Measurements from ENCODE around the gene LAMA2.
"Not testable (repeated sequence)": the region's sequence is repeated elsewhere in the genome, so short reads cannot be mapped to it uniquely, and the experiment has no call there.

Gene LAMA2

DNA sequence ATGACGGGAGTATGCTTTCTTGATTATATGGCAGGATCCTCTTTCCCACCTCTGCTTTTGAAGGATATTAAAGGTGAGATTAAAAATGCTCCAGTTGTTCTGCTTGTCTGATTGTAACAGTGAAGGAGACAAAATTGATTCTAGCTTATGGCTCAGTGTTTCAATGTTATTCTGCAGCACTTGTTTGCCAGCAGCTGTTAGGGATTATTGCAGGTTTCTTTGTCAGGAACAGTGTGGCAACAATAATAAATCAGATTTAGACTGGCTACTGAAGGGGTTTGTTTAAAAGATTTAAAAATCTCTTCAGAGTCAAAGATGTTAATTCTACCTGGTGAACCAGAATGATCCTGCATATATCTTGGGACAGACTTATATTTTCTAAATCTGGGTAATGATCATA is 126.9 kb downstream of the LAMA2 start:
- DNase-seq (ENCODE audit: low read depth): no peak

DNA sequence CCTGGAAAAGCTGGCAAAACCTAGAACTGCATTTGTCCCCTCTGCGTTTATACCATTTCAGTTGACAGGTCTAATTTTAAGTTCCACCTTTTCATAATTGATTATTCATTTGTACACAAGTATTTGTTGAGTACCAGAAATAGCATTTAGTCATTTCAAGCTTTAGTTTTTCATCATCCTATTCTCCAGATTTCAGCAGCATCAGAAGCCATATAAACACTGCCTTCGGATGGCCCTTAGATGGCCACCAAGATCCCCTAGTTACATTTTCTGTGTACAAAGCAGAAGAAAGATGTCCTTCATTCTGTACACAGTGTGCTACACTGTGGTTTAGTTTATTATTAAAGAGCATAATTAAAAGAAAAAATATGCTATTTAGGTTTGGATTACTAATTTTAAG is 131.4 kb downstream of the LAMA2 start:
- no peak for DNase-seq (ENCODE audit: low read depth)

DNA sequence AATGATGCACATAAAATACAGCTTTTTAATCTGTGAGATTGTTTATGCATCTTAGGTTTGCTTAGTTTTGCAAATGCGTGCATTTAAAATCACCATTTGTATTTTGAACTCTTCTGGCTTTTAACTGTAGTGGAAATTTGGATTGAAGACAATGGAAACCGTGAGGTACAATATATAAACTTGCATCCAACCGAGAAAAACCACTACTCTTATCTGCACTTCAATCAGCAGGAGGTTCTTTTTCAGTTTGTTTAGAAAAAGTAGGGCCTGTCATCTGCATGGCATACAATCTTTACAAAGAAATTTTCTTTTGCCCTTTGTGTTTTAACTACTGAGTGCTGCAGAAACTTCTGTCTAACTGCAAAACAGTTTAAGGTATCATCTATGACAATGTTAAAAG is 132.8 kb downstream of the LAMA2 start:
- DNase-seq (ENCODE audit: low read depth): no peak

DNA sequence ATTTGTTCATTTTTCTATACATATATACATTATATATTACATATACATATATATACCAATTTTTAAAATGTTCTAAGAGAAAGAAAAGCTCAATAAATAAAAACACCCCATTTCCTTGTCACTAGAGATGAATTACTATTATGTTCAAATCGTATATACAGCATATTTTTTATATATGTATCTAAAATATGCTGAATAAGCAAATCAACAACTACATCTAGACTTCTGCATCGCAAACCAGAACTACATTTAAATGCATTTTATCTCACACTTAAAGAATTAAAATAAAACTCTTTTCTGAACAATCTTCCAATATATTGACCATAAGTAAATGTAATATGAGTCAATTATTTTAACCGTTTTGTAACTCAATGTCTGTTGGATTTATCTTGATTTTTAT is 133.9 kb downstream of the LAMA2 start:
- DNase-seq (ENCODE audit: low read depth): no peak

DNA sequence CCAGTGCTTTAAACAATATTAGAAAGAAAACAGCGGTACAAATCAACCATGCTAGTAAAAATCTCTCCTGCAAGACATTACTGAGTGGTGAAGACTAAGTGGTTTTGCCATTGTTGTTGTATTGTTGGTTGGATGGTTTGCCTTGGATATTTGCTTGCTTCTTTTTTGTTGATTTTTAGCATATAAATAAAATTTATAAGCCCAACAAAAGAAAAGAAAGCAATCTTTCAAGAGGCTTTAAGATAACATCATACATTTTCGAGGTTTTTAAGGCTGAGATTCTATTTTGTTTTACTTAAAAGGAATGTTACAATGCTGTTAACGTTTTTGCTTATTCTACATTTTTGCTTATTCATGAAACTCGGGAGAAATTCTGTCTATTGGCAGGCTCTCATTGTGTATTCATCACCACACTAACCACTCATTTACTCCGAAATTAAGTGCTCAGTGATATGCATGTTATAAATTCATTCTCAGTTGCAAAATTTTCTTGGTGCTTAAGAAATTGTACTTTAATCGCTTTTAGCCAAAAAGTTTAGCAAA is 139.1 kb downstream of the LAMA2 start:
- no peak for DNase-seq (ENCODE audit: low read depth)

DNA sequence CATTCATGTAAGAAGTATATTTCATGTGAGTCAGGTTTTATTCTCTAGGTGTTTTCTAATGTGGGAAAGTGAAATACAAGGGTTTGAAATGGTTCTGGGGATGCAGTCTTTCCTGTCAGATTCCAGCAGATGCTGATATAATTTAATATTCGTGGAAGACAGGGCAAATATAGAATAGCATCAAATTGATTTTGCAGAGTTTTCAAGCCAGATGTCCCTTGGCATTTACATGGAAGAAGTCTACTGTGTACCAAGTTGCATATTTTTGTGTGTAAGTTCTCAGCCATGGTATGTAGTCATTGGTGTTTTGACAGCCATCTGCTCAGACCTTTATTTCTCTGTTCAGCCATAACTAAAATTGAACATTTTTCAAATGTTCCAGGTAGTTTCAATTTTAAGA is 143.7 kb downstream of the LAMA2 start:
- DNase-seq (ENCODE audit: low read depth): no peak

DNA sequence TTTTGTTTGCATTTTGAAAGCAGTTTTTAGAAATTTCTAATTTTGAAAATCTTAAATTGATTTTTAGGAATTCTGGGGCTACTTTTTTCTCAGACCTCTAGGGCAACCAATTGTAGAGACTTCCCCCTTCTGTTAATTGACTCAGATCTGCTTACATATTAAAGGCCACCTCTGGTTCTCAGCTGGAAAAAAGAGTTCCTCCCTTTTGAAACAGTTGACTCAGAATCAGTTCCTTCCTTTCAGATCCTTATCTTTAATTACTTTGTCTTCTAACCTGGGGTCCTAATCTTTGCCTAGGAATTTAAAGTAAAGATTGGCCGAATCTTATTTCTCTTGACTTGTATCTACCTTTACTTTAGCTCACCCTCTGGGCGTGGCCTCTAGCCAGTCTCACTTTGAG is 146.8 kb downstream of the LAMA2 start:
- DNase-seq (ENCODE audit: low read depth): peak; percentile 28

DNA sequence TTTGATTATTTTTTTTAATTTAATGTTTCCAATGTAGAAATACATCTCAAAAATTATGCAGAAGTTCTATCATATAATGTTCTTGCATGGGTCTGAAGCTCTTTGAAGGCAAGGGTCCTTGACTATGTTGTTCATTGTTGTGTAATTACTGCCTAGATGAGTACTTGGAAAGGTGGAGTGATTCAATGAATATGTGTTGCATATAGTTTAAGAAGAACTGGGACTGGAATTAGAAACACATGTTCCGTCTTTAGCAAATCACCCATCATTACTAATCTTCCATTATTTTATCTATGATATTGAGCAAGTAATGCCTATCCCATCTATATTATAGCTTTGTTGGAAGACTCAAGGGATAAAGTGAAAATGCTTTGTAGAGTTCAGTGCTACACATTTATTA is 147.3 kb downstream of the LAMA2 start:
- no peak for DNase-seq (ENCODE audit: low read depth)

DNA sequence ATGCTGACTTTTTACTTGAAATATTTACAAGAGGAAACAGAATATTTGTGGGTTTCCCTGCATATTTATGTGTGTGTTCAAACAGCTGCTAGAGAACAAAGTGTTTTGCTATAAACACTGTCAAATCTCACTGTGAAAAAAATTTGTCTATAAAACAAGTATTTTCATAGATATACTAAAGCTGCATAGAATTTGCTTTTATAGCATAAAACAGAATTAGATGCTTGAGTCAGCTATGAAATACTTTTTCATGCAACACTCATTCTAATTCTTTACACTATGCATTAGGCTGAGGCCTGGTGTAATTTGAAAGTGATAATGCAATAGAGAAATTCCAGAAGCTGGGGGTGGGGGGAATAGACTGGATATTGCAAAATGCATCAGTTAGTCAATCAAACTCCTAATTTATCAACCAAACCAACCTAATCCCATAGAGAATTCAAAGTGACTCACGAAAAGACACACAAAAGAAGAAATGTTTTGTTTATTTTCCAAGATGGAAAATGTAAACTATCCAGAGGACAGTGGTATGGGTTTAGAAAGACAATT is 148.2 kb downstream of the LAMA2 start:
- DNase-seq (ENCODE audit: low read depth): peak; percentile 30

DNA sequence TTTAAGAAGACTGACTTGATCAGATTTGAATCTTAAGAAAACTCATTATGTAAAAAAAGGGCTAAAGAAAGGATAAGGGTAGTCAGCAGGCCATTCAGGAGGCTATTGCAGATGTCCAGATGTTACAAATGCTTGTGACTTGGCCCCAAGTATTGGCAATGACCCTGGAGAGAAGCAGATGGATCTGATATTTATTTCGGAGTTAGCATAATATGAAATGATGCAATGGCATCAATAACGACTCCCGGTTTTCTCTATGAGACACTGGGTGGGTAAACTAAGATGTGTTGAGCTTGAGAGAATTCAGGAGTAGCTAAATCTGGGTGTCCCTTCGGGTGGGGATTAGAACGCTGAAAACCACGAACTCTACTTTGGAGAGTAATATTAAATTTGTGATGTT is 149.7 kb downstream of the LAMA2 start:
- DNase-seq (ENCODE audit: low read depth): no peak

DNA sequence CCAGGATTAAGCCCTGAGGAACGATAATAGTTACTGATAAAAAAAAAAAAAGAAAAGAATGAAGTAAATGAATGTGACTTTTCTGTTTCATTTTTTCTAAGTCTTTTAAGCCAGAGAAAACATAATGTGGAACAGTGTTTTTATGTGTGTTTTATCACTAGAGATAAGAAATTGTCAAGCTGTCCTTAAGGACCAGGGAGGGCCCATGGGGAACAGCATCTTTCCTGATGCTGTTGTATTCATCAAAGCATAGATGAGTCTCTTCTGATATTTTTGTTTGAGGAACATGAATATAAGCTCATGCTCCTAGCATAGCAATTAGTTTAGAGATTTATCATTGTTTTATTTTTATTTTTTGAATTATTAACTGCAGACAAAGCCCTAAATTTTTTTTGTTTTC is 150.2 kb downstream of the LAMA2 start:
- no peak for DNase-seq (ENCODE audit: low read depth)

DNA sequence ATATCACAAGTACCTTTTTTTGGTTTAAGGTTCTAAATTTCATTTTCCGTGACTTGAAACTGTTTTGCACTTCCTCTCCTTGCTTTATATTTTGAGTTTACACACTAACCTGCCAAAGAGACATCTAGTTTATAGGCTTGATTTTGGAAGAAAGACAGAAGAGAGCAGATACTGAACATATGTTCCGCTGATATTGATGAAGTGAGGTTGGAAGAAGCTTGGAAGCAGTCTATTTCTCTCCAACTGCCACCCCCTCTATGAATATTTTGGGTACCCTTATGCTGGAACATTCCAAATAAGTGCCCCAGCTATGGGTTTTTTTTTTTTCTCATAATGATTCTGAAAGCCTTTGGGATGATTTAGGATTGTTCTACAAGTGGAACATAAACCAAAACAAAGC is 150.6 kb downstream of the LAMA2 start:
- no peak for DNase-seq (ENCODE audit: low read depth)

DNA sequence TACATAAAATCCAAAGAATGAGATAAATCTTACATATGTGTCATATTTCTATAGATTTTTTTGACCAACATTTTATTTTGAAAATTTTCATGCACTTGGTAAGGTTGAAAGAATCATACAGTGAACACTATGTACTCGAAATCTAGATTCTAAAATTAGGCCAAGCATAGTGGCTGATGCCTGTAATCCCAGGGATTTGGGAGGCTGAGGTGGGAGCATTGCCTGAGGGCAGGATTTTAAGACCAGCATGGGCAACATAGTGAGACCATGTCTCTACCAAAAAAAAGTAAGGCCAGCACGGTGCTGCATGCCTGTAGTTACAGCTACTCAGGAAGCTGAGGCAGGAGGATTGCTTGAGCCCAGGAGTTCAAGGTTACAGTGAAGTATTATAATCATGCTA is 158.6 kb downstream of the LAMA2 start:
- no peak for DNase-seq (ENCODE audit: low read depth)

DNA sequence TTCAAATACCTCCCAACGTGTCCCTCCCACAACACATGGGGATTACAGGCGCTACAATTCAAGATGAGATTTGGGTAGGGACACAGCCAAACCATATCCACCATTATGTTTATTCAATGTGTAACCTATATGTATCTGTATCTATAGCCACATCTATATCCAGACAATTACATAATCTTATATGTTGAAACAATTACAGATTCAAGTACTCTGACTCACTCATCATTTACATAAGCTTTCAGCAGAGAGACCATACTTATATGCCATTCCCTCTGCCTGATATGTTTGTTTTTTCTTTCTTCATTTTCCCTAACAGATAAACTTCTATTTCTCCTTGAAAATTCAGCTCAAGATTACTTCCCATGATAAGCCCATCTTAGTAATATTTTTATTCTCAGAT is 163.6 kb downstream of the LAMA2 start:
- DNase-seq (ENCODE audit: low read depth): peak; percentile 20

DNA sequence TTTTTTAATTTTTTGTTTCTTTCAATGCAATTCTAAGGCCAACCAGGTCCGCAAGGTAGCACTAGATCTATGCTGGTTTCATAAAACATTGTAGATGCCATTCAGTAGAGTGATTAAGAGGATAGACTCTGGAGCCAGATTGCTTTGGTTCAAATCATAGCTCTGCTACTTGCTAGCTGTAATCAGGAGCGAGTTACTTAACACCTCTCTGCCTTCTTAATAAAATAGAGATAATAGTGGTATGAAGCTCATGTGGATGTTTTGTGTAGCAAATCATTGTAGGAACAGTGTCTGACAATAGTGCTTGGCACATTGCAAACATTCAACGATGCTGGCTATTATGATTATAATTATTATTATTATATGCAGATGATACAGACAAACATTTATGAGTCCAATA is 164.9 kb downstream of the LAMA2 start:
- no peak for DNase-seq (ENCODE audit: low read depth)

DNA sequence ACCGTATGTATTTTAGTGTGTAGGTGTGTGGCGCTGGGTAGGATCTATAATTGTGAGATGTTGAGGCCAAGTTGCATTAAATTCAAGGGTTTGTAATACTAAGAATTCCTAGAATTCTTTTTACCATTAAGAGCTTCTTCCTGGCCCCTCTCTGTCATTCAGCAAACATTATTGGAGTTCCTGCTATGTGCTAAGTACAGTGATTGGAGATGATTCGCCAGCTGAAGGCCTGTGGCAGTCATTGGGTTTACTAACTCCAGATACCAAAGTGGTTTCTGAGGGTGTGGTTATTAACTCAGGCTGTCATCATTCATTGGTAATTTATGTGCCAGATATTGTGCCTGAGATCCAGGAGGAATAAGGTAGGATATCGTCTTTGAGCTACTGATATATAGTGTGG is 167.1 kb downstream of the LAMA2 start:
- peak; percentile 16 for DNase-seq (ENCODE audit: low read depth)

DNA sequence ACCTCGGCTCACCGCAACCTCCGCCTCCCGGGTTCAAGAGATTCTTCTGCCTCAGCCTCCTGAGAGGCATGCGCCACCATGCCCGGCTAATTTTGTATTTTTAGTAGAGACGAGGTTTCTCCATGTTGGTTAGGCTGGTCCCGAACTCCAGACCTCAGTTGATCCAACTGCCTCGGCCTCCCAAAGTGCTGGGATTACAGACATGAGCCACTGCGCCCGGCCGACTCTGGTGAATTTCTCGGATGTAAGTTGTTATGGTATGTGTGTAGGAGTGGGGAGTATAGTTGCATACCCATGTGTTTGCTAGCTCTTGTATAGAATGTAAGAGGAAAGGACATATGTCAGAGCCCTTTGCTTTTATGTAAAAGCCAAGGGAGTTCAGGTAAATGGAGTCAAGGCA is 170.2 kb downstream of the LAMA2 start:
- DNase-seq (ENCODE audit: low read depth): not testable (repeated sequence)

DNA sequence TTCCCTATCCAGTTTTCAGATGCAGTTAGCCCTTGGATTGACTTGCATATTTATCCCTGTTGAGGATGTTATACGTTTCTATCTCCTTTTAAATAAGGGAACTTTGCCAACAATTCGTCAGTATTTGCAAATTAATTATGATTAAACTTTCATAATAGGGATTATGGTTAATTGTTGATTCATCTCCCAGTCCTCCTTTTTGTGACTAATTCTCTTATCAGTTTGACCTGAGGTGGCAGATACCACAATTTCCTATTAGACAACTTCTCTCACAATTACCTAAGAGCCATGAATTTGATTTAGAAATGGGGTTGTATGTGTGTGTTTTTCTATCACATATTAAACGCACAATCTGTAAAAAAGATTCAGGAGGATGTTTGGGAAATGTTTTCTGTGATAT is 172.9 kb downstream of the LAMA2 start:
- DNase-seq (ENCODE audit: low read depth): no peak

DNA sequence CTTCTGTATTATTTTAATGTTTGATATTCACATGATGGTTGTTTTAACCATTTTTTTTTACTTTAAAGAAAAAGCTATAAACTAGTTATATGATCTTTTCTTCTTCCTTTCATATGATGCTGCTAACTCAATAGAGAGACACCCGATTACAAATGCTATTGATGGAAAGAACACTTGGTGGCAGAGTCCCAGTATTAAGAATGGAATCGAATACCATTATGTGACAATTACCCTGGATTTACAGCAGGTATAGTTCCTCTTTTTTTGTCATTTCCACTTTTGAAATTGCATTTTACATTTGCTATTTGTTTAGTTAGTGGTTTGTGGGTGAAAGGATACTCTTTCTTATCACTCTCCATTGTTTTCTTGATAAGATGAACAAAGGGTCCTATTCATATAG is 176.7 kb downstream of the LAMA2 start:
- DNase-seq (ENCODE audit: low read depth): no peak

DNA sequence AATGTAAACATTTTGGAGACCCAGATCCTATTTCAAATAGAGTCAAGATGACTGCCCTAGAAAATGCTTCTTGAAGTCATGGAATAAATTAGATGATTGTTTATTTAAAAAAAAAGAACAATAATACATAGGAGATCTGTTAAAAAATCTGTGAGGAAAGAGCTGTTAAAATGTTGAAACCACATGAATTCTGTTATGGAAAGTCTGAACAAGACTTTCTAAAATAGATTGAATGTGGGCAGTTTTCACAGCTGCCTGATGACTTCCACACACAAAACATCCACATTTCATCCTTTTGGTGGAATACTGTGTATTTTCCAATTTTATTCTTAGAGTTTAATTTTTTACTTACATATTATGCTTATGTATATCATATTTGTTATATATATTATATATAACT is 186.1 kb downstream of the LAMA2 start:
- DNase-seq (ENCODE audit: low read depth): no peak

DNA sequence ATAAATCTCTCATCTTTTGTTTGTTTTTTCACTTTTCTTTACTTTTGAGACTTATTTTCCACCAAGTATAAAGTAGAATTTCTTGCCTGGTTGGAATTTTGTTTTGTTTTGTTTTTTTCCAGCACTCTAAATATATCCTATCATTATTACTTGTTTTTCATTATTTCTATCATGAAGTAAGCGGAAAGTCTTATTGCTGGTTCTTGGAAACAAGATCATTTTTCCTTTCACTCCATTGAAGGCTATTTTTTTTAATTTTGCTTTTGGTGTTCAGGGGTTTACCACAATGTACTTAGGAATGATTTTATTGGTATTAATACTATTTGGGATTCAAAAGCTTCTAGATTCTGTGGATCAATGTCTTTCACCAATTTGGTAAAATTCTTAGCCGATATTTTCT is 190.1 kb downstream of the LAMA2 start:
- DNase-seq (ENCODE audit: low read depth): no peak

DNA sequence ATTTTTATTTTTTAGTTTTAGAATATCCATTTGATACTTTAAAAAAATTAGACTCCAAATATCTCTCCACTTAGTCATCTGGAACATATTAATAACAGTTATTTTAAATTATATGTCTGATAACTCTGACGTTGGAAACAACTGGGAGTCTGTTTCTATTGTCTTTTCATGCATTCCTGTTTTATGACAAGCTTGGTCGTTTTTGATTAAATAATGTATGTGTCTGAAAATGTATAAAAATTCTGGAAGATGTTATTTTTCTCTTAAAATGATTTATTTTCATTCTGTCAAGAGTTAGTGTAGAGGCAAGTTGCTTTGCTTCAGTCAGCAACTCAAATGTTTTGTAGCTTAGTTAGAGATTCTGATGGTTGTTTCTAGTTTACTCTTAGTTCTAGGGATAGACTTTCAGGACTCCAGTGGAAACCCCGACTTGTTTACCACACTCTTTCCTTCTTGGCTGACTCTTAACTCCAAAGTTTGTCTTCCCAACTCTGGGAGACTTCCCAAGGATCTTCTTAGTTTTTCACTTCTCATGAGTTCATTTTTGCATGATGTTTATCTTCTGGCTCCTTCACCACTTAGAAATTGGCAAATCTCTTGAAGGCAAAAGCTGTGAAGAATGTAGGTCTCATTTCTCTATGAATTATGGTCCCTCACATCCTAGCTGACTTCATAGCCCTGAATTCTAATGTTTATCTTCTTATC is 190.9 kb downstream of the LAMA2 start:
- no peak for DNase-seq (ENCODE audit: low read depth)

DNA sequence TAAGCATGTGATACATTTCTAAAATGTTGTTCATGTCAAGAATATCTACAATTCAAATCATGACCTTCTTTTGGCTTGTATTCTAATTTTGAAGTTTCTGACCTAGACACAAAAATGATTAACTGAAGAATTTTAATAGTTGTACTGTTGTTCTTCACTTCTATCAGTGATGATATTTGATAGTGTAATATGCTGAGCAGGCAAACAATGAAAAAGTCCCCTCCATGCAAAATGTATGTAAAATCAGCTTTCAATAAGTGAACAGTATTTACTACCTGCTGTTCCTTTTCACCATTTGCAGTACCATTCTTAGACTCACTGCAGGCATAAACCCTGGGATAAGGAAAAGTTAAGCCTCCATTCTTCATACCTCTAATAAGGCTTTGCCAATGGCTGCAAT is 201.5 kb downstream of the LAMA2 start:
- DNase-seq (ENCODE audit: low read depth): no peak

DNA sequence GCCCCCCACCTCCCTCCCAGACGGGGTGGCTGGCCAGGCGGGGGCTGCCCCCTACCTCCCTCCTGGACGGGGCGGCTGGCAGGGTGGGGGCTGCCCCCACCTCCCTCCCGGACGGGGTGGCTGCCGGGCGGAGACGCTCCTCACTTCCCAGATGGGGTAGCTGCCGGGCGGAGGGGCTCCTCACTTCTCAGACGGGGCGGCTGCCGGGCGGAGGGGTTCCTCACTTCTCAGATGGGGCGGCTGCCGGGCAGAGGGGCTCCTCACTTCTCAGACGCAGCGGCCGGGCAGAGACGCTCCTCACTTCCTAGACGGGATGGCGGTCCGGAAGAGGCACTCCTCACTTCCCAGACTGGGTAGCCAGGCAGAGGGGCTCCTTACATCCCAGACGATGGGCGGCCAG is 205.5 kb downstream of the LAMA2 start:
- DNase-seq (ENCODE audit: low read depth): not testable (repeated sequence)

Measured in ELR (cell line).